Ovary (tissue), 9 donors: ENCODE results near the gene RNU1-4. TPM values are rescaled to one million over a fixed set of nuclear protein-coding genes. Genes with fewer than 3 reads are reported as not detected.
A peak's percentile ranks its signal among the peaks of the same experiment; 100 is the strongest.
"Not testable (repeated sequence)": the region's sequence is repeated elsewhere in the genome, so short reads cannot be mapped to it uniquely, and the experiment has no call there.

ENCODE experiments used
- DNase-seq, 5 donors: peaks; one replicate each; pipeline ENCODE4 v3.0.0-alpha.2; 2019 to 2020
- H3K27ac ChIP-seq, 2 donors: fragments of 200-600 bp; one replicate each; pipeline versions ENCODE4 v1.5.1 to v1.8.0; 2019 to 2022
- H3K27me3 ChIP-seq: fragments of 200-600 bp; one replicate; pipeline ENCODE4 v1.8.0; 2022
- H3K36me3 ChIP-seq: fragments of 200-600 bp; sonication (generic); one replicate; pipeline ENCODE4 v1.5.1; 2019
- H3K4me1 ChIP-seq: one replicate; pipeline ENCODE4 v1.8.1; 2013; ENCODE audit warnings: mild to moderate bottlenecking, moderate library complexity; ENCODE audit not compliant: insufficient read depth
- H3K4me3 ChIP-seq: fragments of 200-600 bp; sonication (generic); one replicate; pipeline ENCODE4 v1.5.1; 2017
- H3K9me3 ChIP-seq, 2 donors: fragments of 200-600 bp in 1 of 2; sonication (generic) in 1 of 2; one replicate each; pipeline versions ENCODE4 v1.5.1 to v1.8.1; 2013 to 2019; ENCODE audit warnings: mild to moderate bottlenecking in 1 of 2, moderate library complexity in 1 of 2
- WGBS, 3 donors: extraction: QIAGEN DNeasy Blood & Tissue Kit in 1 of 3; methylation state at CpG; one replicate each; pipeline versions ENCODE4 v1.1.5 to v1.1.7; 2013 to 2017; 5-methylcytosine and 5-hydroxymethylcytosine counted together
- intact Hi-C, 4 donors: fragments of 100-400 bp; cut with DNase I; formaldehyde crosslinking; loops; one replicate each; pipeline versions ENCODE4 v1.11.0 to v1.15.1; 2022 to 2023
- polyA plus RNA-seq, 2 donors: library from polyadenylated mRNA; stranded (reverse); fragments of 200-250 nt in 1 of 2; fragments of 350-450 nt in 1 of 2; fragmentation: Illumina TruSeq in 1 of 2; extraction: RNeasy Lipid Tissue Mini Kit (QIAGEN cat#74804) in 1 of 2; gene quantifications; one replicate each; pipeline ENCODE4 v1.2.3, GENCODE V29; 2013 to 2014
- total RNA-seq, 7 donors: library from RNA; depleted of rRNA in 2 of 7; stranded (reverse); fragments of >200 nt in 2 of 7; fragmentation: NEBNext Ultra II Directional in 3 of 7; extraction: Animal tissue kit (Norgen Biotek cat#: 25700) in 3 of 7; gene quantifications; one replicate each; pipeline versions ENCODE4 v1.1.0 to v1.2.4, GENCODE V29; 2016 to 2023
- donor health status: DM: no; HTN: no; CAD: no; lungs with moderate emphysema.
- donor health status: DM: no; HTN: no; CAD: no.
- donor health status: Bipolar disorder and iron deficiency.
- donor health status: DM: yes; HTN: yes; CAD: no.
- donor health status: DM: no; HTN: no; CAD: no.
- donor health status: DM: yes; HTN: yes; CAD: no.

The RNU1-4 gene
- total and polyA plus RNA-seq, 9 donors = under 0.01 to 7,521 (median 3,807) TPM; not detected in 2

GRCh38 chr1:16700138-16700895, 40.0 kb upstream of the RNU1-4 start:
- H3K36me3 ChIP-seq, DNase-seq, H3K4me1 ChIP-seq, H3K4me3 ChIP-seq, H3K9me3 ChIP-seq, H3K27me3 ChIP-seq, intact Hi-C loops, H3K27ac ChIP-seq: not testable (repeated sequence)
- 1% methylated on average over 6 of the region's 57 CpGs; no CpG with 5 or more reads in 2 of the 3 donors for WGBS, 3 donors

DNA sequence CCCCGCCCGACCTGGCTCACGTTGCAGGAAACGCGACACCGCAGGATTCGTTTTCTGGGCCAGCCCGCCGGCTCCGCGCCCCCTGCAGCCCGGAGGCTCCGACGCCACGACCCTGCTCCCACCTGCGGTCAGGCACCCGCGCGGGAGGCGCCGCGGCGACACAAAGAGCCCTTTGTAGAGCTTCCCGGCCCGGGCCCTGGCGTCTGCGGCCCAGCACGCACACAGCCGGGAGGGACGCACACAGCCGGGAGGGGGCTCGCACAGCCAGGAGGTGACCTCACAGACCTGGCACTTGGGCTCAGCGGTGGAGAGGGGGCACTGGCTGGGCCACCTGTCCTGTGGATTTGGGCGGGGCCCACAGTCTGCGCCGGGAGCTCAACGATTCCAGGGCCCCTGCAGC, 39.1 kb upstream of the RNU1-4 start:
- H3K9me3 ChIP-seq, H3K36me3 ChIP-seq, intact Hi-C loops, H3K4me3 ChIP-seq, H3K27me3 ChIP-seq, DNase-seq, H3K4me1 ChIP-seq, H3K27ac ChIP-seq: not testable (repeated sequence)
- no CpG with 5 or more reads among the region's 37 CpGs for WGBS, 3 donors

GRCh38 chr1:16702280-16702679, 38.0 kb upstream of the RNU1-4 start:
- H3K27me3 ChIP-seq, H3K36me3 ChIP-seq, H3K27ac ChIP-seq, DNase-seq, H3K9me3 ChIP-seq, H3K4me3 ChIP-seq, H3K4me1 ChIP-seq, intact Hi-C loops: not testable (repeated sequence)
- 73 to 80% methylated on average over 1 to 4 of the region's 5 CpGs; no CpG with 5 or more reads in 1 of the 3 donors for WGBS, 3 donors

DNA sequence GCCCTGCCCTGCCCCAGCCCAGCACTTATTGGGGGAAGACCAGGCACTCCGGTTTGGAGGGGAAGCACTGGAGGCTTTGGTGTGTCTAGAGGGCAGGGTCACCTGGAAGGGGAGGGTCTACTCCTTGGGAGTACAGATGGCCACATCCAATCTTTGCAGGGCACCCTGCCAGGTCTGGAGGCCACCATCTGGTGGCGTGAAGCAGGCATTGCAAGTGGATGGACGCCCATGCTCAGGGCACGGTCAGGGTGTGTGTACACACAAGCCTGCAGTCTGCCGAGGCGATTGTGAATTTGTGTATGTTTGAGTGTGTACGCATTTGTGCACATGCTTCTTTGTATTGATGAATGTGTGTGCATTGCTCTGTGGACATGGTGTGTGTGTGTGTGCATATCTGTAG, 37.2 kb upstream of the RNU1-4 start:
- H3K27ac ChIP-seq, DNase-seq, H3K9me3 ChIP-seq, intact Hi-C loops, H3K27me3 ChIP-seq, H3K4me1 ChIP-seq, H3K4me3 ChIP-seq, H3K36me3 ChIP-seq: not testable (repeated sequence)
- WGBS, 3 donors = 15 to 25% methylated on average over 1 of the region's 7 CpGs; no CpG with 5 or more reads in 1 of the 3 donors

DNA sequence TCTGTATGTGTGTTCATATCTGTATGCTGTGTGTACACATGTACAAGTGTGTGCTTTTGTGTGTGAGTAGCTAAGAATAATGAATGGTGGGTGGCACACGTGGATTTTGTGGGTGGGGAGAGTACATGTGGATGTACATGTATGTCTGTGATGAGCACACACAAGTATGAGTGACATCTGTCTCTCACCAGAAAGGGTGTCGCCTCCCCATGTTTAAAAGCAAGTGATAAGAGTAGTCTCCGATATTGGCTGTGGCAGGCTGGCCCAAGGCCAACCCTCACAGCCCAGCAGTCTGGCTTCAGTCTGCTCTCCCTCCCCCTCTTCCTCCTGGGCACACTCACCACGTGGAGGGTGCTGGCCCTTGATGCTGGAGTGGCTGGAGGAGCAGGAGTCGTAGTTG, 36.7 kb upstream of the RNU1-4 start:
- H3K9me3 ChIP-seq, H3K4me1 ChIP-seq, H3K36me3 ChIP-seq, H3K4me3 ChIP-seq, DNase-seq, intact Hi-C loops, H3K27me3 ChIP-seq, H3K27ac ChIP-seq: not testable (repeated sequence)
- WGBS, 3 donors = 42 to 55% (median 47%) methylated on average over 3 of the region's 5 CpGs

GRCh38 chr1:16704076-16704475, 36.2 kb upstream of the RNU1-4 start:
- intact Hi-C loops, H3K36me3 ChIP-seq, H3K4me3 ChIP-seq, H3K27me3 ChIP-seq, H3K27ac ChIP-seq, H3K4me1 ChIP-seq, H3K9me3 ChIP-seq: not testable (repeated sequence)
- WGBS, 3 donors = 66 to 100% methylated on average over 1 to 7 of the region's 13 CpGs; no CpG with 5 or more reads in 1 of the 3 donors
- peak in 1 of 5 donors; percentile 19 for DNase-seq

- WGBS, 3 donors = 89 to 96% methylated on average over 11 to 12 of the region's 16 CpGs; no CpG with 5 or more reads in 1 of the 3 donors
- H3K36me3 ChIP-seq, H3K9me3 ChIP-seq, intact Hi-C loops, H3K4me1 ChIP-seq, H3K4me3 ChIP-seq, H3K27me3 ChIP-seq, DNase-seq, H3K27ac ChIP-seq: not testable (repeated sequence)
These were observed 35.7 kb upstream of the RNU1-4 start for GRCh38 chr1:16704502-16705100.

- intact Hi-C loops, H3K4me1 ChIP-seq, H3K27ac ChIP-seq, H3K9me3 ChIP-seq, H3K27me3 ChIP-seq, H3K4me3 ChIP-seq, H3K36me3 ChIP-seq: not testable (repeated sequence)
- 88 to 89% methylated on average over 5 to 6 of the region's 6 CpGs; no CpG with 5 or more reads in 1 of the 3 donors for WGBS, 3 donors
- peak in 1 of 5 donors; percentile 13 for DNase-seq
These were observed 34.0 kb upstream of the RNU1-4 start for GRCh38 chr1:16706302-16706701.

DNA sequence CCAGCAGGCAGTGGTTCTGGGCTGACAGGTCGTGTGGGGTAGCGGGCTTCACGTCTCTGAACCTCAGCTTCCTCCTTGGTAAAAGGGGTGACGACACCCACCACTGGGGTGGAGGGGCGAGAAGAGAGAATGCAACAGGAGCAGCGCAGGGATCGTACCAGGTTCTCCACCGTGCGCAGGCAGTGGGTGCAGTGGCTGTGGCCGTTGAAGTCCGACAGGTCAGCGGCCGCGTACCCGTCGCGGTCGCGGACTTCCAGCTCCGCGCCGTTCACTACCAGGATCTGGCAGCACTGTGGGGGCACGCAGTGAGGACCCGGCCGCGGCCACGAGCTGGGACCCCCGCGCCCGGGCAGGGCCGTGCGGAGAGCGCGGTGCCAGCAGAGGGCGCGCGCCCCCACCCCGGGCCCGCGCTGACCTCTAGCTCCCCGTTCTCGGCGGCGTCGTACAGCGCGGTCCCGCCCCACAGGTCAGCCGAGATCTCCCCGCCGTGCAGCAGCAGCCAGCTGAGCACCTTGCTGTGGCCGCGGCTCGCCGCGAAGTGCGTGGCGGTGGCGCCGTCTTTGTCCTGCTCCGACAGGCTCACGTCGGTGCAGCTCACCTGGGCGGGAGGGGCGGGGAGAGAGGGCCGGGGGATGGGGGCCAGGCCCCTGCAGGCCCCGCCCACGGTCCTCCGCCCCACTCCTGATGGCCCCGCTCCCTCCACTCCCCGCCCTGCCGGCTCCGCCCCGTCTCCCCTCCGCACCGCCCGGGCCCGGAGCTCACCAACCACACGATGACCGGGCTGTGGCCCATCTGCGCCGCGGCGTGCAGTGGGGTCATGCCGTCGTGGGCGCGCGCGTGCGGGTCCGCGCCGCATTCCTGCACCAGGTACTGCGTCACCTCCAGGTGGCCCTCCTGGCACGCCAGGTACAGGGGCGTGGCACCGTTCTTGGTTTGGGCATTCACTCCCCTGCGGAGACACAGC, 32.9 kb upstream of the RNU1-4 start:
- H3K27me3 ChIP-seq, H3K36me3 ChIP-seq, H3K4me3 ChIP-seq, H3K27ac ChIP-seq, intact Hi-C loops, H3K9me3 ChIP-seq, H3K4me1 ChIP-seq: not testable (repeated sequence)
- DNase-seq = peak in 1 of 5 donors; percentile 33
- WGBS, 3 donors = 0 to 16% (median 0%) methylated on average over 19 to 67 of the region's 99 CpGs

- intact Hi-C loops, H3K4me1 ChIP-seq, H3K27ac ChIP-seq, H3K27me3 ChIP-seq, DNase-seq, H3K36me3 ChIP-seq, H3K9me3 ChIP-seq, H3K4me3 ChIP-seq: not testable (repeated sequence)
- WGBS, 3 donors = no CpG with 5 or more reads among the region's 6 CpGs
These were observed 31.6 kb upstream of the RNU1-4 start for GRCh38 chr1:16708704-16709103.

DNA sequence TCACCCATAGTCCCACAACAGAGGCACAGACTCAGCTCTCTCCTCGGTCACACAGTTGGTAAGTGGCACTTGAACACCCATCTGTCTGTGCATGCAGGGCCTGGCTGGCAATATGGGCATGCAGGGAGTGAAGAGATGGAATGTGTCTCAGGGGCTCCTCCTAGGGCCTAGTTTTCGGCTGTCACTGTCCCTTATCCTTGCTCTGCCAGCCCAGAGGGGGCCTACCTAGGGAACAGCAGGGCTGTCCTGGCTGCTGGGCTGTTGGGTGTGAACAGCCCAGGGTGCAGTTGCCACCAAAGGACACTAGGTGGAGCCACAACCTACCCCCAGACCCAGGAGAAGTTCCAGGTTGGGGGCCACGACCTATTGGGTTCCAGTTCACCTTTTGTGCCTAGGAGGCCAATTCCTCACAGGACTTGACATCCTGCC, 30.6 kb upstream of the RNU1-4 start:
- peak in 2 of 5 donors; percentile 17 to 74 for DNase-seq
- H3K27ac ChIP-seq, H3K4me1 ChIP-seq, H3K9me3 ChIP-seq, H3K36me3 ChIP-seq, H3K27me3 ChIP-seq, H3K4me3 ChIP-seq, intact Hi-C loops: not testable (repeated sequence)
- 28 to 46% (median 30%) methylated on average over 2 to 3 of the region's 3 CpGs for WGBS, 3 donors
